Ishikawa (cell line): ENCODE measurements around the gene LIME1.

Experiments used
- CEBPB ChIP-seq: IDR thresholded peaks from 2 replicates; pipeline ENCODE4 v1.6.1; 2012
- CREB1 ChIP-seq: IDR thresholded peaks from 2 replicates; pipeline ENCODE4 v1.6.1; 2012; ENCODE audit warnings: low read depth
- EGR1 ChIP-seq: IDR thresholded peaks from 2 replicates; pipeline ENCODE4 v1.6.1; 2012
- EP300 ChIP-seq: IDR thresholded peaks from 2 replicates; pipeline ENCODE4 v1.6.1; 2012; ENCODE audit warnings: borderline replicate concordance
- FOXM1 ChIP-seq: IDR thresholded peaks from 2 replicates; pipeline ENCODE4 v1.6.1; 2012; ENCODE audit warnings: low read depth, borderline replicate concordance
- MAX ChIP-seq: IDR thresholded peaks from 2 replicates; pipeline ENCODE4 v1.6.1; 2012
- NFIC ChIP-seq: IDR thresholded peaks from 2 replicates; pipeline ENCODE4 v1.6.1; 2012
- RAD21 ChIP-seq: IDR thresholded peaks from 2 replicates; pipeline ENCODE4 v1.6.1; 2012; ENCODE audit warnings: low read depth
- REST ChIP-seq: IDR thresholded peaks from 2 replicates; pipeline ENCODE4 v1.6.1; 2012; ENCODE audit warnings: low read depth, mild to moderate bottlenecking
- TAF1 ChIP-seq: IDR thresholded peaks from 2 replicates; pipeline ENCODE4 v1.6.1; 2012; ENCODE audit warnings: low read depth, mild to moderate bottlenecking
- TCF12 ChIP-seq: IDR thresholded peaks from 2 replicates; pipeline ENCODE4 v1.6.1; 2012; ENCODE audit warnings: low read depth
- USF1 ChIP-seq: IDR thresholded peaks from 2 replicates; pipeline ENCODE4 v1.6.1; 2012
- YY1 ChIP-seq: IDR thresholded peaks from 2 replicates; pipeline ENCODE4 v1.6.1; 2012; ENCODE audit warnings: low read depth
- ZBTB7A ChIP-seq: IDR thresholded peaks from 2 replicates; pipeline ENCODE4 v1.6.1; 2012; ENCODE audit warnings: low read depth

GRCh38 chr20:63758152-63758551, 21.7 kb downstream of the LIME1 start:
- TF ChIP-seq MAX (no peak), REST (no peak), FOXM1 (no peak), RAD21 (no peak), CEBPB (no peak), TAF1 (no peak), EP300 (no peak), YY1 (no peak), USF1 (no peak), EGR1 (no peak), NFIC (no peak), TCF12 (no peak), CREB1 (no peak), ZBTB7A (no peak)
